ENCODE measurements around the gene PGGT1B.

- TF ChIP-seq CTCF (conservative IDR thresholded peaks at IDR 0.05; ENCODE audit: low read length) (no peak), EZH2phosphoT487 (IDR thresholded peaks at IDR 0.05; ENCODE audit: borderline replicate concordance) (no peak)
Observed at GRCh38 chr5:115243412-115243811, 19.3 kb downstream of the PGGT1B start.

Data from Loucy (cell line).